ENCODE measurements around the gene RHOBTB3. TPM values are rescaled to one million over a fixed set of nuclear protein-coding genes. Genes with fewer than 3 reads are reported as not detected.

The RHOBTB3 gene
- total RNA-seq, 1 experiment from 2014 or later: 95.2 TPM

DNA sequence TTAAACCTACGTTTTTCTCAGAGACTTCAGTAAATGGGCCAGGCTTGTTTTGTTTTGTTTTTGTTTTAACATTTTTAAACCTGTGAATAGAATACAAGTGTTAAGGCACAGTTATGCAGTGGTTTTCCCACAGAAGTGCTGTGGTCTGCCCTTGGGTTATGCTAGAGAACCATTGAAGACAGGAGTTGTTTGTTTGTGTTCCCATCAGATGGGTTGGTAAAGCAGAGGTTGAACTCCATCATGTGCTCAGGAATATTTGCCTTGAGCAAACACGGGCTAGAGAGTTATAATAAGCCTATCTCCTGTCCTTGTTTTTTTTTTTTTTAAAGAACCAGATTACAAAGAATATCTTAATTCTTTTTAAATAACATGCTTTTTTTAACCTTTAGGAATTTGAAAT is 28.5 kb downstream of the RHOBTB3 start:
- H3K27ac ChIP-seq (ENCODE audit: low read length): peak overlapping the region; percentile 62; the same call in 1 of the 2 replicates
- in situ Hi-C loops (cut with HindIII; ENCODE audit: low pct_unique_long_range_greater_than_20kb, low sequenced_read_pairs): no loop called here
- peaks cover 9% of the 10 kb centered on the region; the same call in 1 of the 2 replicates for H3K36me3 ChIP-seq (ENCODE audit: control insufficient read depth, insufficient read depth, low read length)
- ATAC-seq (peak; percentile 61), DNase-seq (ENCODE audit: low read depth, low spot score) (no peak)
- no peaks in the 10 kb centered on the region for H3K9me3 ChIP-seq (ENCODE audit: control insufficient read depth, insufficient read depth, low read depth, low read length)
- ChIA-PET CTCF (no interaction called here), POLR2A (interaction anchor here (0.5 kb wide), 1 partner anchor 113 kb away, joined by 3 read pairs; no protein-coding TSS in a partner anchor)
- intact Hi-C loops (cut with micrococcal nuclease; ENCODE audit: unreplicated experiment): no loop called here
- no peaks in the 10 kb centered on the region for H3K27me3 ChIP-seq (ENCODE audit: control insufficient read depth, insufficient read depth, low read length)
- H3K4me1 ChIP-seq (ENCODE audit: control insufficient read depth, insufficient read depth, low read length): peaks cover 25% of the 10 kb centered on the region
- no peak overlapping the region for H3K4me3 ChIP-seq (ENCODE audit: low read depth in 2 of 2, low read length in 2 of 2)
- TF ChIP-seq, protein P1, sequence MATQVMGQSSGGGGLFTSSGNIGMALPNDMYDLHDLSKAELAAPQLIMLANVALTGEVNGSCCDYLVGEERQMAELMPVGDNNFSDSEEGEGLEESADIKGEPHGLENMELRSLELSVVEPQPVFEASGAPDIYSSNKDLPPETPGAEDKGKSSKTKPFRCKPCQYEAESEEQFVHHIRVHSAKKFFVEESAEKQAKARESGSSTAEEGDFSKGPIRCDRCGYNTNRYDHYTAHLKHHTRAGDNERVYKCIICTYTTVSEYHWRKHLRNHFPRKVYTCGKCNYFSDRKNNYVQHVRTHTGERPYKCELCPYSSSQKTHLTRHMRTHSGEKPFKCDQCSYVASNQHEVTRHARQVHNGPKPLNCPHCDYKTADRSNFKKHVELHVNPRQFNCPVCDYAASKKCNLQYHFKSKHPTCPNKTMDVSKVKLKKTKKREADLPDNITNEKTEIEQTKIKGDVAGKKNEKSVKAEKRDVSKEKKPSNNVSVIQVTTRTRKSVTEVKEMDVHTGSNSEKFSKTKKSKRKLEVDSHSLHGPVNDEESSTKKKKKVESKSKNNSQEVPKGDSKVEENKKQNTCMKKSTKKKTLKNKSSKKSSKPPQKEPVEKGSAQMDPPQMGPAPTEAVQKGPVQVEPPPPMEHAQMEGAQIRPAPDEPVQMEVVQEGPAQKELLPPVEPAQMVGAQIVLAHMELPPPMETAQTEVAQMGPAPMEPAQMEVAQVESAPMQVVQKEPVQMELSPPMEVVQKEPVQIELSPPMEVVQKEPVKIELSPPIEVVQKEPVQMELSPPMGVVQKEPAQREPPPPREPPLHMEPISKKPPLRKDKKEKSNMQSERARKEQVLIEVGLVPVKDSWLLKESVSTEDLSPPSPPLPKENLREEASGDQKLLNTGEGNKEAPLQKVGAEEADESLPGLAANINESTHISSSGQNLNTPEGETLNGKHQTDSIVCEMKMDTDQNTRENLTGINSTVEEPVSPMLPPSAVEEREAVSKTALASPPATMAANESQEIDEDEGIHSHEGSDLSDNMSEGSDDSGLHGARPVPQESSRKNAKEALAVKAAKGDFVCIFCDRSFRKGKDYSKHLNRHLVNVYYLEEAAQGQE (IDR thresholded peaks at IDR 0.05; ENCODE audit: insufficient read depth in 1 of 2, low read depth in 2 of 2, low read length in 1 of 2): no peak
- TF ChIP-seq, protein P2, sequence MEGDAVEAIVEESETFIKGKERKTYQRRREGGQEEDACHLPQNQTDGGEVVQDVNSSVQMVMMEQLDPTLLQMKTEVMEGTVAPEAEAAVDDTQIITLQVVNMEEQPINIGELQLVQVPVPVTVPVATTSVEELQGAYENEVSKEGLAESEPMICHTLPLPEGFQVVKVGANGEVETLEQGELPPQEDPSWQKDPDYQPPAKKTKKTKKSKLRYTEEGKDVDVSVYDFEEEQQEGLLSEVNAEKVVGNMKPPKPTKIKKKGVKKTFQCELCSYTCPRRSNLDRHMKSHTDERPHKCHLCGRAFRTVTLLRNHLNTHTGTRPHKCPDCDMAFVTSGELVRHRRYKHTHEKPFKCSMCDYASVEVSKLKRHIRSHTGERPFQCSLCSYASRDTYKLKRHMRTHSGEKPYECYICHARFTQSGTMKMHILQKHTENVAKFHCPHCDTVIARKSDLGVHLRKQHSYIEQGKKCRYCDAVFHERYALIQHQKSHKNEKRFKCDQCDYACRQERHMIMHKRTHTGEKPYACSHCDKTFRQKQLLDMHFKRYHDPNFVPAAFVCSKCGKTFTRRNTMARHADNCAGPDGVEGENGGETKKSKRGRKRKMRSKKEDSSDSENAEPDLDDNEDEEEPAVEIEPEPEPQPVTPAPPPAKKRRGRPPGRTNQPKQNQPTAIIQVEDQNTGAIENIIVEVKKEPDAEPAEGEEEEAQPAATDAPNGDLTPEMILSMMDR (IDR thresholded peaks at IDR 0.05): no peak
- TF ChIP-seq SIN3A (IDR thresholded peaks at IDR 0.05; ENCODE audit: borderline replicate concordance, insufficient read depth, low read depth, low read length) (no peak), POLR2AphosphoS5 (IDR thresholded peaks at IDR 0.05; ENCODE audit: low read depth, low read length) (no peak), TCF7L2 (IDR thresholded peaks at IDR 0.05; ENCODE audit: low read depth, low read length) (no peak)
- no TSS peak for BruUV-seq (replicated peaks)

DNA sequence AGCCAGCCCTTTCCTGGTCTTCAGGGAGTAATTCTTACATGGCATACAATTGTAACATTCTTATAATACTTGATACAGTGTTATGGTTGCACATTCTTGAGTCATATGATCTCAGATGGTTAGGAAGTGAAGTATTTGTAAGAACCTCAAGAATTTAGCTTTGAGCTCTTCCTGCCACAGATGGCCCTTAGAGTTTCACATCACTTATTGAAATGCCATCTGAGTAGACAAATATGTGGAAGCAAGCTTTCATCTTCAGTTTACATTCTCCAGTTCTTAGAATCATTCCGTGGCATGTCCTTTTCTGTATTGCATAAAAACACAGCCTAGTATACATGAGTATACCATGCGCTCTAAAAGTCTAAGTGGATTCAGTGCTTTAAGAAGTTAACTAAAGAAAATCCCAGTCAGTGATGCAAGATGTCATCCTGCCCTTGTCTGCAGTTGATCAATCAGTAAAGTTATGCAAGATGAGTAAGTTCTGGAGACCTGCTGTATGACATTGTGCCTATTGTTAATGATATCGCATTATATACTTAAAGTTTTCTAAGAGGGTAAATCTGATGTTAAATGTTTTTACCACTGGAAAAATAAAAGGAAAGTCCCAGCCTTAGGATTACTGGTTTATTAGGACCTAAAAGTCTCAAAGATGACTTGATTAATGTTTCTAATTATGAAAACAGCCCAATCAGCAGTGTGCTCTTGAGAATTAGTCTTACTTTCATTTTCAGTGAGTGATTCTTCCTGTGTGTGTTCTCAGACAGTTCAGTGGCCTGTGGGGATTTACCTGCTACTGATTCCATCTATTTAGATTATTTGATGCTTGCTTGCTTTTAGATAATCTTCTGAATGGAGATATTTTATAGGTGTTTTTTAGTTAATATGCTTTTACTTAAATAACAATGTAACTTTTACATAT is 29.4 kb downstream of the RHOBTB3 start:
- in situ Hi-C loops (cut with HindIII; ENCODE audit: low pct_unique_long_range_greater_than_20kb, low sequenced_read_pairs): no loop called here
- POLR2A ChIA-PET: interaction anchor here (0.5 kb wide), 1 partner anchor 113 kb away, joined by 3 read pairs; no protein-coding TSS in a partner anchor
- no TSS peak for BruUV-seq (replicated peaks)
- H3K36me3 ChIP-seq (ENCODE audit: control insufficient read depth, insufficient read depth, low read length): peaks cover 7% of the 10 kb centered on the region; the same call in 1 of the 2 replicates
- intact Hi-C loops (cut with micrococcal nuclease; ENCODE audit: unreplicated experiment): no loop called here
- no peak for DNase-seq (ENCODE audit: low read depth, low spot score)
- peak overlapping the region; percentile 62 for H3K27ac ChIP-seq (ENCODE audit: low read length)
- no peaks in the 10 kb centered on the region for H3K27me3 ChIP-seq (ENCODE audit: control insufficient read depth, insufficient read depth, low read length)
- CTCF ChIA-PET: no interaction called here
- peaks cover 25% of the 10 kb centered on the region for H3K4me1 ChIP-seq (ENCODE audit: control insufficient read depth, insufficient read depth, low read length)
- no peak overlapping the region for H3K4me3 ChIP-seq (ENCODE audit: low read depth in 2 of 2, low read length in 2 of 2)
- TF ChIP-seq, protein P1 (IDR thresholded peaks at IDR 0.05; ENCODE audit: insufficient read depth in 1 of 2, low read depth in 2 of 2, low read length in 1 of 2): no peak
- TF ChIP-seq POLR2AphosphoS5 (IDR thresholded peaks at IDR 0.05; ENCODE audit: low read depth, low read length) (no peak), TCF7L2 (IDR thresholded peaks at IDR 0.05; ENCODE audit: low read depth, low read length) (no peak), SIN3A (IDR thresholded peaks at IDR 0.05; ENCODE audit: borderline replicate concordance, insufficient read depth, low read depth, low read length) (no peak)
- TF ChIP-seq, protein P2 (IDR thresholded peaks at IDR 0.05): no peak
- no peaks in the 10 kb centered on the region for H3K9me3 ChIP-seq (ENCODE audit: control insufficient read depth, insufficient read depth, low read depth, low read length)
- ATAC-seq: peak; percentile 62

Data from Panc1 (cell line).